HG02759 (cell line): ENCODE data around the gene ASTN2.

Source experiments
- ATAC-seq: cut with Tn5 transposase; IDR thresholded peaks from one replicate; pipeline ENCODE4 v1.9.1; 2021; ENCODE audit warnings: mild to moderate bottlenecking, moderate library complexity; ENCODE audit not compliant: unreplicated experiment

ASTN2 gene

GRCh38 chr9:117414906-117415331 lies at the start of gene ASTN2:
ASTN2 (minus strand) TSS chr9:117415057; CDS start chr9:117414938, 119 bp downstream.
- ATAC-seq: no peak

GRCh38 chr9:117462861-117463260 lies 48.0 kb upstream of the ASTN2 start:
- no peak for ATAC-seq

- no peak for ATAC-seq
Observed at GRCh38 chr9:117461386-117461785, 46.5 kb upstream of the ASTN2 start.

GRCh38 chr9:117460743-117461142 lies 45.9 kb upstream of the ASTN2 start:
- ATAC-seq: no peak

- ATAC-seq: no peak
Observed at GRCh38 chr9:117459913-117460312, 45.1 kb upstream of the ASTN2 start.

GRCh38 chr9:117458066-117458465 lies 43.2 kb upstream of the ASTN2 start:
- ATAC-seq: no peak

- no peak for ATAC-seq
Observed at GRCh38 chr9:117454711-117455110, 39.9 kb upstream of the ASTN2 start.

GRCh38 chr9:117453737-117454136 lies 38.9 kb upstream of the ASTN2 start:
- no peak for ATAC-seq

GRCh38 chr9:117451311-117451710 lies 36.5 kb upstream of the ASTN2 start:
- no peak for ATAC-seq

- no peak for ATAC-seq
Observed at GRCh38 chr9:117448066-117448465, 33.2 kb upstream of the ASTN2 start.

GRCh38 chr9:117445631-117446030 lies 30.8 kb upstream of the ASTN2 start:
- ATAC-seq: no peak

GRCh38 chr9:117444501-117444900 lies 29.6 kb upstream of the ASTN2 start:
- no peak for ATAC-seq

GRCh38 chr9:117437283-117437682 lies 22.4 kb upstream of the ASTN2 start:
- no peak for ATAC-seq

- no peak for ATAC-seq
Observed at GRCh38 chr9:117435630-117436261, 20.9 kb upstream of the ASTN2 start.

GRCh38 chr9:117434566-117434965 lies 19.7 kb upstream of the ASTN2 start:
- no peak for ATAC-seq

- no peak for ATAC-seq
Observed at GRCh38 chr9:117430813-117431212, 16.0 kb upstream of the ASTN2 start.

GRCh38 chr9:117427357-117427913 lies 12.6 kb upstream of the ASTN2 start:
- no peak for ATAC-seq

- ATAC-seq: no peak
Observed at GRCh38 chr9:117425566-117425965, 10.7 kb upstream of the ASTN2 start.

GRCh38 chr9:117424291-117424690 lies 9.4 kb upstream of the ASTN2 start:
- ATAC-seq: no peak

- no peak for ATAC-seq
Observed at GRCh38 chr9:117418111-117418510, 3.3 kb upstream of the ASTN2 start.

GRCh38 chr9:117416856-117417255 lies 2.0 kb upstream of the ASTN2 start:
- no peak for ATAC-seq

GRCh38 chr9:117415358-117415914 lies 579 bp upstream of the ASTN2 start:
- ATAC-seq: no peak
